Thyroid gland (tissue), 4 donors: ENCODE measurements around the gene PPP1R13B. TPM values are rescaled to one million over a fixed set of nuclear protein-coding genes. Genes with fewer than 3 reads are reported as not detected.
A peak's percentile ranks its signal among the peaks of the same experiment; 100 is the strongest.

Source experiments
- DNase-seq, 2 donors: peaks; one replicate each; pipeline ENCODE4 v3.0.0-alpha.2; 2019
- H3K27ac ChIP-seq, 3 donors: fragments of 200-600 bp; sonication (generic); 1 replicate in 2 of 3; 2 replicates in 1 of 3; pipeline ENCODE4 v1.5.1; 2016 to 2019; ENCODE audit warnings: mild to moderate bottlenecking in 1 of 3, moderate library complexity in 1 of 3
- H3K27me3 ChIP-seq: fragments of 200-600 bp; sonication (generic); one replicate; pipeline ENCODE4 v1.5.1; 2019
- H3K36me3 ChIP-seq, 2 donors: fragments of 200-600 bp; sonication (generic); one replicate each; pipeline ENCODE4 v1.5.1; 2016 to 2019
- H3K4me1 ChIP-seq, 2 donors: fragments of 200-600 bp; sonication (generic); one replicate each; pipeline ENCODE4 v1.5.1; 2017 to 2019
- H3K4me3 ChIP-seq, 3 donors: fragments of 200-600 bp; sonication (generic); replicated peaks in 1 of 3; 1 replicate in 2 of 3; 2 replicates in 1 of 3; pipeline ENCODE4 v1.5.1; 2016; ENCODE audit warnings: mild to moderate bottlenecking in 1 of 3
- H3K9me3 ChIP-seq: fragments of 200-600 bp; sonication (generic); one replicate; pipeline ENCODE4 v1.5.1; 2017
- POLR2A ChIP-seq, 2 donors: fragments of 450-650 bp; IDR thresholded peaks; one replicate each; pipeline ENCODE4 v1.6.1; 2017; ENCODE audit warnings: antibody characterized with exemption in 2 of 2, mild to moderate bottlenecking in 2 of 2, moderate library complexity in 1 of 2
- WGBS, 2 donors: methylation state at CpG; one replicate each; pipeline ENCODE4 v1.1.5; 2017; 5-methylcytosine and 5-hydroxymethylcytosine counted together
- intact Hi-C: fragments of 100-400 bp; cut with DNase I; formaldehyde crosslinking; loops from one replicate; pipeline ENCODE4 v1.15.1; 2023
- total RNA-seq, 4 donors: library from RNA; depleted of rRNA; stranded (reverse); fragments of >200 nt; gene quantifications; one replicate each; pipeline ENCODE4 v1.2.3, GENCODE V29; 2016
- TF ChIP-seq, protein P1 (sequence below), 6 experiments: fragments of 200-600 bp in 3 of 6; fragments of 450-650 bp in 3 of 6; sonication (generic) in 3 of 6; IDR thresholded peaks; one replicate each; pipeline ENCODE4 v1.5.1; 2016 to 2019; ENCODE audit warnings: antibody characterized with exemption in 6 of 6, mild to moderate bottlenecking in 2 of 6, inconsistent platforms in 1 of 6, moderate library complexity in 1 of 6

PPP1R13B gene
- total RNA-seq, 4 donors from 2014 or later: 77.0 to 131 (median 81.8) TPM

- Histone ChIP-seq H3K27ac (peak overlapping the region in 2 of 3 donors; percentile 90 to 91), H3K4me3 (no peak overlapping the region), H3K27me3 (no peaks in the 10 kb centered on the region), H3K36me3 (no peaks in the 10 kb centered on the region), H3K9me3 (no peaks in the 10 kb centered on the region), H3K4me1 (peaks cover 27 to 47% of the 10 kb centered on the region in 2 donors)
- 62 to 86% methylated on average over 7 of the region's 7 CpGs for WGBS, 2 donors
- no peak for TF ChIP-seq POLR2A (IDR thresholded peaks at IDR 0.05)
- TF ChIP-seq, protein P1, sequence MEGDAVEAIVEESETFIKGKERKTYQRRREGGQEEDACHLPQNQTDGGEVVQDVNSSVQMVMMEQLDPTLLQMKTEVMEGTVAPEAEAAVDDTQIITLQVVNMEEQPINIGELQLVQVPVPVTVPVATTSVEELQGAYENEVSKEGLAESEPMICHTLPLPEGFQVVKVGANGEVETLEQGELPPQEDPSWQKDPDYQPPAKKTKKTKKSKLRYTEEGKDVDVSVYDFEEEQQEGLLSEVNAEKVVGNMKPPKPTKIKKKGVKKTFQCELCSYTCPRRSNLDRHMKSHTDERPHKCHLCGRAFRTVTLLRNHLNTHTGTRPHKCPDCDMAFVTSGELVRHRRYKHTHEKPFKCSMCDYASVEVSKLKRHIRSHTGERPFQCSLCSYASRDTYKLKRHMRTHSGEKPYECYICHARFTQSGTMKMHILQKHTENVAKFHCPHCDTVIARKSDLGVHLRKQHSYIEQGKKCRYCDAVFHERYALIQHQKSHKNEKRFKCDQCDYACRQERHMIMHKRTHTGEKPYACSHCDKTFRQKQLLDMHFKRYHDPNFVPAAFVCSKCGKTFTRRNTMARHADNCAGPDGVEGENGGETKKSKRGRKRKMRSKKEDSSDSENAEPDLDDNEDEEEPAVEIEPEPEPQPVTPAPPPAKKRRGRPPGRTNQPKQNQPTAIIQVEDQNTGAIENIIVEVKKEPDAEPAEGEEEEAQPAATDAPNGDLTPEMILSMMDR (IDR thresholded peaks at IDR 0.05): no peak
- intact Hi-C loops: no loop called here
- DNase-seq: no peak
Measured at GRCh38 chr14:103856607-103857006, 9.2 kb upstream of the PPP1R13B start.

- Histone ChIP-seq H3K4me1 (peaks cover 27 to 47% of the 10 kb centered on the region in 2 donors), H3K27me3 (no peaks in the 10 kb centered on the region), H3K9me3 (no peaks in the 10 kb centered on the region), H3K27ac (peak overlapping the region; percentile 90 to 91 (median 90)), H3K36me3 (no peaks in the 10 kb centered on the region), H3K4me3 (no peak overlapping the region)
- intact Hi-C loops: no loop called here
- no peak for DNase-seq
- TF ChIP-seq POLR2A (IDR thresholded peaks at IDR 0.05): no peak
- TF ChIP-seq, protein P1 (IDR thresholded peaks at IDR 0.05): no peak
- WGBS, 2 donors: 79 to 80% methylated on average over 3 to 8 of the region's 8 CpGs
Measured at GRCh38 chr14:103856105-103856504, 8.7 kb upstream of the PPP1R13B start.

- no peak for DNase-seq
- intact Hi-C loops: no loop called here
- Histone ChIP-seq H3K4me1 (peaks cover 27 to 47% of the 10 kb centered on the region in 2 donors), H3K4me3 (no peak overlapping the region), H3K36me3 (no peaks in the 10 kb centered on the region), H3K27me3 (no peaks in the 10 kb centered on the region), H3K9me3 (no peaks in the 10 kb centered on the region), H3K27ac (peak overlapping the region; percentile 90 to 91 (median 90))
- 27 to 35% methylated on average over 6 of the region's 6 CpGs for WGBS, 2 donors
- TF ChIP-seq, protein P1 (IDR thresholded peaks at IDR 0.05): no peak
- no peak for TF ChIP-seq POLR2A (IDR thresholded peaks at IDR 0.05)
Measured at GRCh38 chr14:103855734-103856095, 8.3 kb upstream of the PPP1R13B start.

DNA sequence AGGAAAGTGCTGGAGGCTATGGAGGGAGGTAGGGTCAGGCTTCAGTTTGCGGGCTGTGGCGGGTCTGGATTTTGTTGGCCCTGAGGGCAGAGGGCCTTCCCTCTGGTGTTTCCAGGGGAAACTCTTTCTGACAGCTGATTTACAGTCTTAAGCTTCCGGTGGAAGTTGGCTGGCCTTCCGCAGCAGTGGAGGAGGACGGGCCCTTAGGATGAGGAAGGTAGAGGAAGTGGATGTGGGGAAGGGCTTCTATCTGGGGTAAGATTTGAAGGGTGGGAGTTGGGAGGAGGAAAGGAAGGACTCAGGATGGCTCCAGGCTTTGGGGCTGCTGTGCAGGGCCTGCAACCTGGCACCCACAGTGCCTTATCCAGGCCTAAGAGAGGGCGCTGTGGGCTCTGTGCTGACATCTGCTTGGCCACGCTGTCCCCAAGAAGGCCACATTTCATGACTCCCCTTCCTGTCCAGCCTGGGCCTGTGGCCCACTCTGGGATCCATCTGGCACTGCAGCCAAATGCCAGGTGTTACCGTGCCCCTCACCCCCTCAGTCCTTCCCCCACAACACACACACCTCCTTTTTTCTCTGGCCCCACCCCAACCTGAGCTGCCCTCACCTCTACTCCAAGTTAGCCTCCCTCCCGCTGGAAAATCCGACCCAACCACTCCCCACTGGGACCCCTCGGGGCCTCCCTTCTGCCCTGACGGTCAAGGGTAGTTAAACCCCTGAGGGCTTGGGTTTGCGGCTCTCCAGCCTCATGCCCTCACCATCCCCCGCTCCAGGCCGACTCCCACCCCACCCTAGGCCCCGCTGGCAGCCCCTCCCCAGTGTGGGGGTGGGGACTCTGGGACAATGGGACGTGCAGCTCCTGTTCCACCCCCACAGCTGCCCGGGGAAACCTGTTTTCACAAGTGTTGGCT is 7.7 kb upstream of the PPP1R13B start:
- Histone ChIP-seq H3K9me3 (no peaks in the 10 kb centered on the region), H3K27me3 (no peaks in the 10 kb centered on the region), H3K27ac (peak overlapping the region; percentile 90 to 91 (median 90)), H3K36me3 (no peaks in the 10 kb centered on the region), H3K4me1 (peaks cover 27 to 47% of the 10 kb centered on the region in 2 donors), H3K4me3 (no peak overlapping the region)
- WGBS, 2 donors: 27 to 32% methylated on average over 18 of the region's 18 CpGs
- intact Hi-C loops: no loop called here
- TF ChIP-seq, protein P1 (IDR thresholded peaks at IDR 0.05): no peak
- TF ChIP-seq POLR2A (IDR thresholded peaks at IDR 0.05): peak in 1 of 2 donors; percentile 4
- peak; percentile 96 to 98 for DNase-seq
